GM11168 (cell line): Measurements from ENCODE around the gene SMARCC2.
"Not testable (repeated sequence)": the region's sequence is repeated elsewhere in the genome, so short reads cannot be mapped to it uniquely, and the experiment has no call there.

Experiments
- in situ Hi-C: fragments of 300-500 bp; cut with MboI; formaldehyde crosslinking; loops from one replicate; pipeline ENCODE4 v1.12.0; 2022; ENCODE audit warnings: low sequenced_read_pairs; ENCODE audit not compliant: unreplicated experiment

The SMARCC2 gene

GRCh38 chr12:56127485-56127887, 61.8 kb downstream of the SMARCC2 start:
- in situ Hi-C loops = no loop called here

- in situ Hi-C loops = no loop called here
These were observed 62.5 kb downstream of the SMARCC2 start for GRCh38 chr12:56126732-56127239.

GRCh38 chr12:56124133-56124532, 65.2 kb downstream of the SMARCC2 start:
- in situ Hi-C loops = loop anchor here (5.0 kb wide), 1 partner anchor 63 kb away; the partner anchor contains the start of gene SMARCC2

GRCh38 chr12:56122637-56123036, 66.6 kb downstream of the SMARCC2 start:
- in situ Hi-C loops = loop anchor here (5.0 kb wide), 1 partner anchor 65 kb away; the partner anchor contains the start of gene SMARCC2

- in situ Hi-C loops = loop anchor here (5.0 kb wide), 1 partner anchor 66 kb away; the partner anchor contains the start of gene SMARCC2
These were observed 67.9 kb downstream of the SMARCC2 start for GRCh38 chr12:56121204-56121870.

GRCh38 chr12:56120158-56120846, 69.0 kb downstream of the SMARCC2 start:
- in situ Hi-C loops = loop anchor here (5.0 kb wide), 1 partner anchor 67 kb away; the partner anchor contains the start of gene SMARCC2

- in situ Hi-C loops = no loop called here
These were observed 69.9 kb downstream of the SMARCC2 start for GRCh38 chr12:56119361-56119796.

- in situ Hi-C loops = no loop called here
These were observed 70.5 kb downstream of the SMARCC2 start for GRCh38 chr12:56118688-56119357.

GRCh38 chr12:56117778-56118687, 71.2 kb downstream of the SMARCC2 start, which contains the start of gene ZC3H10:
TSS of gene ZC3H10 (plus strand) at chr12:56118266. CDS start at chr12:56120563, 2,297 bp downstream.
- in situ Hi-C loops = no loop called here

- in situ Hi-C loops = not testable (repeated sequence)
These were observed 72.1 kb downstream of the SMARCC2 start for GRCh38 chr12:56117082-56117706.

GRCh38 chr12:56116267-56117081, 72.8 kb downstream of the SMARCC2 start, which contains the start of gene RPL41:
TSS of gene RPL41 (plus strand) at chr12:56116633.
- in situ Hi-C loops = no loop called here

- in situ Hi-C loops = no loop called here
These were observed 74.0 kb downstream of the SMARCC2 start for GRCh38 chr12:56115329-56115728.

GRCh38 chr12:56114084-56114483, 75.2 kb downstream of the SMARCC2 start:
- in situ Hi-C loops = no loop called here
